Bronchial epithelial cell (primary cell): Measurements from ENCODE around the gene KCND3. TPM values are rescaled to one million over a fixed set of nuclear protein-coding genes. Genes with fewer than 3 reads are reported as not detected.

Experiments
- DNase-seq: peaks from one replicate; pipeline ENCODE4 v3.0.0-alpha.2; 2010; ENCODE audit warnings: low read depth
- FAIRE-seq: peaks from 2 replicates; lab custom pipeline; 2011; peaks lifted over from hg19 to GRCh38; lab: Jason Lieb, UNC
- H3K27me3 ChIP-seq: 2 replicates; pipeline ENCODE4 v1.5.1; 2011; ENCODE audit warnings: low read length; ENCODE audit not compliant: control insufficient read depth, insufficient read depth
- H3K36me3 ChIP-seq: 2 replicates; pipeline ENCODE4 v1.5.1; 2011; ENCODE audit warnings: low read length; ENCODE audit not compliant: control insufficient read depth, insufficient read depth
- H3K4me3 ChIP-seq: 2 replicates; pipeline ENCODE4 v1.5.1; 2011; ENCODE audit warnings: mild to moderate bottlenecking, low read depth, low read length, control low read depth
- total RNA-seq: library from RNA; depleted of rRNA; stranded (reverse); fragments of >200 nt; gene quantifications from 2 replicates; pipeline ENCODE4 v1.2.1, GENCODE V29; 2014
- TF ChIP-seq, protein P1 (sequence below): IDR thresholded peaks from 2 replicates; pipeline ENCODE4 v1.5.1; 2011; ENCODE audit warnings: mild to moderate bottlenecking, moderate library complexity, low read length, control low read depth, inconsistent platforms; ENCODE audit not compliant: insufficient read depth, severe bottlenecking

The KCND3 gene
- total RNA-seq, 1 donor from 2014 or later: under 0.01 TPM

DNA sequence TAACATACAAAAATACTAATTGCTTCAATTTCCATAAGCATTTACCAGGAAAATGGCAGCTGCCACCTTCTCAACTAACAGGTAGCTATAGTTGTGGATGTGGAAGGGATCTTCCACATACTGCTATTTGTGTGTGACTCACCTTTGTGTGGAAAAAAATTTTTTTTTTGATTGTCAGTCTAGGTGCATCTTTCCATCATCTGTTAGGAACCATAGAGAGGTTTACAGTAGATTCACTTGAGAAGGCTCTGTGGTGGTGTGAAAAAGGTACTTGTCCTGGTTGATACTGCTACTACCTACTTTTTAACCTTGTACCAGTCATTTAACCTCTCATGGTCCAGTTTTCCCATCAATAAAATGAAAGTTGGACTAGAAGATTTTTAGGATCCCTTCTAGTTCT is 220.8 kb downstream of the KCND3 start:
- FAIRE-seq: no peak
- DNase-seq: no peak
- H3K4me3 ChIP-seq: no peak overlapping the region
- no peaks in the 10 kb centered on the region for H3K27me3 ChIP-seq
- TF ChIP-seq, protein P1, sequence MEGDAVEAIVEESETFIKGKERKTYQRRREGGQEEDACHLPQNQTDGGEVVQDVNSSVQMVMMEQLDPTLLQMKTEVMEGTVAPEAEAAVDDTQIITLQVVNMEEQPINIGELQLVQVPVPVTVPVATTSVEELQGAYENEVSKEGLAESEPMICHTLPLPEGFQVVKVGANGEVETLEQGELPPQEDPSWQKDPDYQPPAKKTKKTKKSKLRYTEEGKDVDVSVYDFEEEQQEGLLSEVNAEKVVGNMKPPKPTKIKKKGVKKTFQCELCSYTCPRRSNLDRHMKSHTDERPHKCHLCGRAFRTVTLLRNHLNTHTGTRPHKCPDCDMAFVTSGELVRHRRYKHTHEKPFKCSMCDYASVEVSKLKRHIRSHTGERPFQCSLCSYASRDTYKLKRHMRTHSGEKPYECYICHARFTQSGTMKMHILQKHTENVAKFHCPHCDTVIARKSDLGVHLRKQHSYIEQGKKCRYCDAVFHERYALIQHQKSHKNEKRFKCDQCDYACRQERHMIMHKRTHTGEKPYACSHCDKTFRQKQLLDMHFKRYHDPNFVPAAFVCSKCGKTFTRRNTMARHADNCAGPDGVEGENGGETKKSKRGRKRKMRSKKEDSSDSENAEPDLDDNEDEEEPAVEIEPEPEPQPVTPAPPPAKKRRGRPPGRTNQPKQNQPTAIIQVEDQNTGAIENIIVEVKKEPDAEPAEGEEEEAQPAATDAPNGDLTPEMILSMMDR: no peak
- peaks cover 2% of the 10 kb centered on the region for H3K36me3 ChIP-seq

DNA sequence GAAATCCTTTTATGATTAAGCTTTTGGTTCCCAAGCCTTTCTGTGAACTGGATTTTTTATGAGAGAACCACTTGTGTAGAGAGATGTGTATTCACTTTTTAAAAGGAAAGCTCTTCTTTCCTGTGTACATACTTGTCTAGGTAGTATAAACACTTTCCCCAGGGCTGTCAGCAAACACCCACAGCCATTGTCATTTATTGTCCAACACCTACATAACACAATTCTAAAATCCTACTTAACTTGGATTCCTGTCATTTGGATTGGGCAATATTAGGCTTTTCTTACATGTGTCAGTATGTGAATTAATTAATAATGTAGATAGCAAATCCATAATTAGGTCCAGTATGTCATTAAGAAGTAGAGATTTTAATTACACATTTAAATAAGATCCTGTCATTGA is 221.4 kb downstream of the KCND3 start:
- H3K27me3 ChIP-seq: no peaks in the 10 kb centered on the region
- peaks cover 3% of the 10 kb centered on the region for H3K36me3 ChIP-seq
- no peak overlapping the region for H3K4me3 ChIP-seq
- FAIRE-seq (no peak), DNase-seq (no peak)
- TF ChIP-seq, protein P1: no peak

DNA sequence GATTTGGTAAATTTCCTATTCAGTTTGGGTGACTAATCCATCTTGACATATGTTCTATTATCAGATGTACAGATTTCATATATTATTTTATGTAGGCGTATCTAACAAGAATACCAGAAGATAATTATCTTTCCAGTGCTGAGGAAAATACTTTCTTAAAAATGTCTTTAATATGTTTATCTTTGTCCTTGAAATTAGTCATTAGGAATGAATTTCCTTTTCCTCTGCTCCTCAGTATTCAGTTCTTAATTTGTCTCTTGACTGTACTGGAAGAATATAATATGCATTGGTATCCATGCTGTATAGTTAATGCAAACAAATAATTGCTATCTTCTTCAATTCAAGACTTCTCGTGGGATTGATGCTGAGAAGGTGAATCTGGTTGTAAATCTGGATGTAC is 227.1 kb downstream of the KCND3 start:
- TF ChIP-seq, protein P1: no peak
- DNase-seq (no peak), FAIRE-seq (no peak)
- Histone ChIP-seq H3K4me3 (no peak overlapping the region), H3K27me3 (no peaks in the 10 kb centered on the region), H3K36me3 (peaks cover 9% of the 10 kb centered on the region)

- no peak for FAIRE-seq
- TF ChIP-seq, protein P1: no peak
- H3K36me3 ChIP-seq: peaks cover 11% of the 10 kb centered on the region
- no peak overlapping the region for H3K4me3 ChIP-seq
- DNase-seq: no peak
- H3K27me3 ChIP-seq: no peaks in the 10 kb centered on the region
Observed at GRCh38 chr1:111761717-111762116, 227.8 kb downstream of the KCND3 start.

- Histone ChIP-seq H3K27me3 (no peaks in the 10 kb centered on the region), H3K36me3 (peaks cover 10% of the 10 kb centered on the region), H3K4me3 (no peak overlapping the region)
- TF ChIP-seq, protein P1: no peak
- DNase-seq (peak; percentile 15), FAIRE-seq (no peak)
Observed at GRCh38 chr1:111758373-111758772, 231.1 kb downstream of the KCND3 start.

GRCh38 chr1:111756124-111756513 is 233.3 kb downstream of the KCND3 start:
- peak overlapping the region; percentile 71 for H3K4me3 ChIP-seq
- no peaks in the 10 kb centered on the region for H3K27me3 ChIP-seq
- DNase-seq: no peak
- H3K36me3 ChIP-seq: peaks cover 3% of the 10 kb centered on the region
- TF ChIP-seq, protein P1: no peak
- no peak for FAIRE-seq
